Natural killer cell (primary cell): ENCODE measurements around the gene SYNDIG1. TPM values are rescaled to one million over a fixed set of nuclear protein-coding genes. Genes with fewer than 3 reads are reported as not detected.

Experiments
- ATAC-seq, 3 donors: fragments of 150-1000 bp in 2 of 3; fragments of 200-7000 bp in 1 of 3; cut with Tn5 transposase; 1 replicate in 1 of 3; 2 replicates in 2 of 3; pipeline ENCODE4 v1.10.0; 2021; ENCODE audit warnings: mild to moderate bottlenecking in 2 of 3, moderate library complexity in 2 of 3
- DNase-seq, 2 donors: peaks; one replicate each; pipeline versions ENCODE4 v3.0.0 to v3.0.0-alpha.2; 2013 to 2021; ENCODE audit warnings: mixed read lengths in 1 of 2
- H3K27ac ChIP-seq: one replicate; pipeline ENCODE4 v1.5.1; 2013; ENCODE audit warnings: mild to moderate bottlenecking, low read length
- H3K27me3 ChIP-seq: one replicate; pipeline ENCODE4 v1.6.1; 2013; ENCODE audit warnings: low read length; ENCODE audit not compliant: control insufficient read depth, insufficient read depth
- H3K36me3 ChIP-seq: one replicate; pipeline ENCODE4 v1.6.1; 2013; ENCODE audit warnings: low read length; ENCODE audit not compliant: control insufficient read depth, insufficient read depth
- H3K4me1 ChIP-seq: one replicate; pipeline ENCODE4 v1.6.1; 2013; ENCODE audit warnings: low read length; ENCODE audit not compliant: control insufficient read depth, insufficient read depth
- H3K4me3 ChIP-seq: one replicate; pipeline ENCODE4 v1.5.1; 2013; ENCODE audit warnings: low read length
- H3K9me3 ChIP-seq: one replicate; pipeline ENCODE4 v1.6.1; 2013; ENCODE audit warnings: low read length; ENCODE audit not compliant: control insufficient read depth, insufficient read depth
- H3K27ac Mint-ChIP-seq, 2 donors: one replicate each; pipeline ENCODE4 v1.8.0; 2022; ENCODE audit warnings: mild to moderate bottlenecking in 2 of 2, mixed read lengths in 2 of 2, moderate library complexity in 1 of 2
- H3K27me3 Mint-ChIP-seq, 2 donors: one replicate each; pipeline ENCODE4 v1.8.0; 2022; ENCODE audit warnings: low read depth in 2 of 2, mixed read lengths in 2 of 2
- H3K36me3 Mint-ChIP-seq: one replicate; pipeline ENCODE4 v1.8.0; 2022; ENCODE audit warnings: mixed read lengths
- H3K4me1 Mint-ChIP-seq, 2 donors: one replicate each; pipeline ENCODE4 v1.8.0; 2022; ENCODE audit warnings: mixed read lengths in 2 of 2
- H3K4me3 Mint-ChIP-seq: one replicate; pipeline ENCODE4 v1.8.0; 2022; ENCODE audit warnings: mild to moderate bottlenecking, moderate library complexity, mixed read lengths
- H3K9me3 Mint-ChIP-seq, 2 donors: one replicate each; pipeline ENCODE4 v1.8.0; 2022; ENCODE audit warnings: mixed read lengths in 2 of 2
- WGBS: methylation state at CpG from one replicate; pipeline ENCODE4 v1.1.7; 2013; ENCODE audit warnings: missing lambda C conversion rate; ENCODE audit not compliant: insufficient coverage; 5-methylcytosine and 5-hydroxymethylcytosine counted together
- intact Hi-C: fragments of 100-400 bp; cut with micrococcal nuclease; formaldehyde crosslinking; loops from one replicate; pipeline ENCODE4 v1.14.2; 2022
- total RNA-seq, 4 donors: library from RNA; stranded (reverse); fragments of 120-200 nt in 1 of 4; gene quantifications; one replicate each; pipeline versions ENCODE4 v1.2.3 to v1.2.4, GENCODE V29; 2013 to 2022
- TF ChIP-seq, protein P1 (sequence below): fragments of 200-600 bp; IDR thresholded peaks from one replicate; pipeline ENCODE4 v1.8.0; 2022; ENCODE audit warnings: antibody characterized with exemption

SYNDIG1 gene
- total RNA-seq, 3 donors from 2014 or later (not counting 1 experiment from before 2014, with no cell fraction given): not detected

DNA sequence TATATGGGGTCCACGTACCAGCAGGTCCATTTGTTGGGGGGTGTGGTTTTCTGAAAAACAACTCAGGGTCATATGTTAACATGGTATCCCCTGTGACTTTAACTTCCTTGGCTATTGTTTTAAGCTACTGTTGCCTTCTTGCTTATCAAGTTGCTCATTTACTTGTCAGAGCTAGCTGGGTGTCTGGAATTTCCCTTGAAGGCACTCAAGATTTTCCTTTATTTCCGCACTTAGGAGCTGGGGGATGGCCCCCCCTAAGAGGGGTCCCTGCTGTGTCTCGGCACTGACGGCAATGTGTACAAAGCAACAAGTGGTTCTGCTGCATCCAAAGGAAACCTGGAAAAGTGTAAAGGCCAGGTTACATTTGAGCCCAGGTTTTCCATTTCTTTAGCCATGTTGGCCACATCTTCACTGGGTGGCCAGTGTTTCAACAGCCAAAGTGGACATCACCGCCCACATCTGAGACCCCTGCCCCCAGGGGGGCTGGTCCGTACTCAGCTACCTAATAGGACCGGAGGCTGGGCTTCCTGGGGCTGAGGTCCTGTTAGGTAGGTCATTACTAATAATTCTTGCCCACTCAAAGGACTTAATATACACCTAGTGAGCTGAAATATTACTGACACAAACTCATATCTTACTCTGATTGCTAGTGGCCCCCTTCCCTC lies 24.8 kb upstream of the SYNDIG1 start:
- Mint-ChIP-seq H3K9me3 (no peaks in the 10 kb centered on the region), H3K4me1 (no peaks in the 10 kb centered on the region), H3K27me3 (peaks cover 8 to 15% of the 10 kb centered on the region in 2 donors), H3K27ac (no peak overlapping the region), H3K36me3 (no peaks in the 10 kb centered on the region), H3K4me3 (no peak overlapping the region)
- intact Hi-C loops: no loop called here
- no peaks in the 10 kb centered on the region for H3K27me3 ChIP-seq
- no peaks in the 10 kb centered on the region for H3K36me3 ChIP-seq
- no peaks in the 10 kb centered on the region for H3K4me1 ChIP-seq
- DNase-seq (no peak), ATAC-seq (no peak)
- WGBS: 84% methylated on average over 4 of the region's 7 CpGs
- H3K27ac ChIP-seq: no peak overlapping the region
- no peaks in the 10 kb centered on the region for H3K9me3 ChIP-seq
- H3K4me3 ChIP-seq: no peak overlapping the region
- TF ChIP-seq, protein P1, sequence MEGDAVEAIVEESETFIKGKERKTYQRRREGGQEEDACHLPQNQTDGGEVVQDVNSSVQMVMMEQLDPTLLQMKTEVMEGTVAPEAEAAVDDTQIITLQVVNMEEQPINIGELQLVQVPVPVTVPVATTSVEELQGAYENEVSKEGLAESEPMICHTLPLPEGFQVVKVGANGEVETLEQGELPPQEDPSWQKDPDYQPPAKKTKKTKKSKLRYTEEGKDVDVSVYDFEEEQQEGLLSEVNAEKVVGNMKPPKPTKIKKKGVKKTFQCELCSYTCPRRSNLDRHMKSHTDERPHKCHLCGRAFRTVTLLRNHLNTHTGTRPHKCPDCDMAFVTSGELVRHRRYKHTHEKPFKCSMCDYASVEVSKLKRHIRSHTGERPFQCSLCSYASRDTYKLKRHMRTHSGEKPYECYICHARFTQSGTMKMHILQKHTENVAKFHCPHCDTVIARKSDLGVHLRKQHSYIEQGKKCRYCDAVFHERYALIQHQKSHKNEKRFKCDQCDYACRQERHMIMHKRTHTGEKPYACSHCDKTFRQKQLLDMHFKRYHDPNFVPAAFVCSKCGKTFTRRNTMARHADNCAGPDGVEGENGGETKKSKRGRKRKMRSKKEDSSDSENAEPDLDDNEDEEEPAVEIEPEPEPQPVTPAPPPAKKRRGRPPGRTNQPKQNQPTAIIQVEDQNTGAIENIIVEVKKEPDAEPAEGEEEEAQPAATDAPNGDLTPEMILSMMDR: no peak

DNA sequence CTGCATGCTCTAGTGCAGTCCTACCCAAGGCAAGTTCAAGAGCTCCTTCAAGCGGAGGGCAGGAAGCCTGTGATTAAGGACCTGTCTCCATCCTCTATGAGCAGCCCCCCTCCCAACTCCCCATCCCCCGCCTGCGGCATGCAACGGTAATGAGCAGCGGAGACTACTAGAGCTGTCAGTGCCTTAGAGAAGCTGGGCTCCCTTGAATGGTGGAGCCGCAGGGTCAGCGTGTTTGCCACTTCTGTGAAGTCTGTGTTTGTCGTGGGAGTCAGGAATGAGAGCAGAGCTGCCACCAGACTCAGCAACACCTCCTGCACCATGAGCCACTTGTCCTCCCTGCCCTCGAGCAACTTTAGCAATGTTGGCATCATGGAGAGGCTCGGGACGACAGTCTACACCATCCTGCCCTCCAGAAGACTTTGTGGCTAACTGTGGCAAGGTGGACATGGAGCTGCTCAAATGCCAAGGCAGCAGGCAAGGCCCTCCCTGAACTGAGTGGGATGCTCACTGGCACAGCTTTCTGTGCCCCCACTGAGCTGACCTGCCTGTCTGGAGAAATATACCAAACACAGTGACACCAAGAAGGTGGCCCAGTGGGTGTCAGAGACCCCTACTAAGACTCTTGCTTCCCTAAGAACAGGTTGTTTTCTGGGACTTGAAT lies 23.8 kb upstream of the SYNDIG1 start:
- H3K4me1 ChIP-seq: no peaks in the 10 kb centered on the region
- DNase-seq (no peak), ATAC-seq (no peak)
- 56% methylated on average over 11 of the region's 11 CpGs for WGBS
- H3K9me3 ChIP-seq: no peaks in the 10 kb centered on the region
- Mint-ChIP-seq H3K4me1 (no peaks in the 10 kb centered on the region), H3K27me3 (peaks cover 8 to 15% of the 10 kb centered on the region in 2 donors), H3K4me3 (no peak overlapping the region), H3K36me3 (no peaks in the 10 kb centered on the region), H3K27ac (no peak overlapping the region), H3K9me3 (no peaks in the 10 kb centered on the region)
- intact Hi-C loops: no loop called here
- H3K36me3 ChIP-seq: no peaks in the 10 kb centered on the region
- H3K27ac ChIP-seq: no peak overlapping the region
- H3K4me3 ChIP-seq: no peak overlapping the region
- TF ChIP-seq, protein P1: no peak
- H3K27me3 ChIP-seq: no peaks in the 10 kb centered on the region

DNA sequence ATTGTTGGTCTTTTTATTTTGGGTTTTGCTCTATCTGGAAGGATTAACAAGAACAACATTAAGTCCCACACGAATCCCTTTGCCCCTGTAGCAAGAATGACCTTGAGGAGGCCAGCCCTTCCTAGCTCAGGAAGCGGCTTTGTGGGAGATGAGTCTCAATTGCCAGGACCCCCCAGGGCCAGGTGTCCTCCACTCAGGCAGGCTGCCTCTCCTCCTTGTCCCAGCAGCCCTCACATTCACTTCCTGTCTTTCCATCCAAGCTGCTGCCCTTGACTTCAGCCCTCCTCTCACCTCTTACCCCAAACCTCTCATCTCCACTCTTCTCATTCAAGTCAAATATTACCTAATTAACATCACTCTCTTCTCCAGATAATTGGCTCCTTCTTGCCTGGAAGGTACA lies 22.6 kb upstream of the SYNDIG1 start:
- DNase-seq (no peak), ATAC-seq (no peak)
- peaks cover under 1 to 7% of the 10 kb centered on the region in 2 donors for H3K27me3 Mint-ChIP-seq
- TF ChIP-seq, protein P1: no peak
- H3K36me3 ChIP-seq: no peaks in the 10 kb centered on the region
- H3K4me3 Mint-ChIP-seq: no peak overlapping the region
- no peaks in the 10 kb centered on the region for H3K9me3 Mint-ChIP-seq
- H3K4me1 ChIP-seq: no peaks in the 10 kb centered on the region
- H3K27me3 ChIP-seq: no peaks in the 10 kb centered on the region
- no peaks in the 10 kb centered on the region for H3K36me3 Mint-ChIP-seq
- intact Hi-C loops: no loop called here
- no peak overlapping the region for H3K27ac Mint-ChIP-seq
- no peak overlapping the region for H3K4me3 ChIP-seq
- no peak overlapping the region for H3K27ac ChIP-seq
- H3K9me3 ChIP-seq: no peaks in the 10 kb centered on the region
- H3K4me1 Mint-ChIP-seq: no peaks in the 10 kb centered on the region
- WGBS: 78% methylated on average over 2 of the region's 2 CpGs
